CD4-positive, alpha-beta T cell treated with Interleukin-17A for 1 hour (primary cell): ENCODE data around the gene KCNIP4.

ENCODE experiments used
- DNase-seq: peaks from one replicate; pipeline ENCODE4 v3.0.0-alpha.2; 2020

The KCNIP4 gene

GRCh38 chr4:21753084-21753760 is 195.3 kb downstream of the KCNIP4 start:
- DNase-seq, result no peak

- no peak for DNase-seq
Measured at GRCh38 chr4:21752616-21753015, 196.0 kb downstream of the KCNIP4 start.

GRCh38 chr4:21749924-21750323 is 198.6 kb downstream of the KCNIP4 start:
- DNase-seq, result no peak

GRCh38 chr4:21749412-21749811 is 199.2 kb downstream of the KCNIP4 start:
- DNase-seq, result no peak

GRCh38 chr4:21744046-21744445 is 204.5 kb downstream of the KCNIP4 start:
- DNase-seq, result no peak

GRCh38 chr4:21742326-21742725 is 206.2 kb downstream of the KCNIP4 start:
- DNase-seq, result no peak

GRCh38 chr4:21738821-21739220 is 209.8 kb downstream of the KCNIP4 start:
- no peak for DNase-seq

GRCh38 chr4:21735866-21736265 is 212.7 kb downstream of the KCNIP4 start:
- DNase-seq, result no peak

GRCh38 chr4:21733894-21734630 is 214.5 kb downstream of the KCNIP4 start:
- DNase-seq, result no peak

GRCh38 chr4:21728304-21728703 is 220.3 kb downstream of the KCNIP4 start:
- DNase-seq, result no peak

- DNase-seq, result no peak
Measured at GRCh38 chr4:21726255-21726815, 222.2 kb downstream of the KCNIP4 start.

GRCh38 chr4:21722157-21722839 is 226.3 kb downstream of the KCNIP4 start:
- DNase-seq, result no peak

- DNase-seq, result no peak
Measured at GRCh38 chr4:21716531-21716930, 232.0 kb downstream of the KCNIP4 start.

GRCh38 chr4:21710179-21710835 is 238.3 kb downstream of the KCNIP4 start:
- no peak for DNase-seq

- DNase-seq, result no peak
Measured at GRCh38 chr4:21709761-21710160, 238.8 kb downstream of the KCNIP4 start.

GRCh38 chr4:21709031-21709430 is 239.5 kb downstream of the KCNIP4 start:
- DNase-seq, result no peak

GRCh38 chr4:21699446-21699845 is 249.1 kb downstream of the KCNIP4 start:
- no peak for DNase-seq

GRCh38 chr4:21697583-21697982 is 251.0 kb downstream of the KCNIP4 start:
- DNase-seq, result no peak

GRCh38 chr4:21695141-21695540 is 253.4 kb downstream of the KCNIP4 start:
- no peak for DNase-seq

- no peak for DNase-seq
Measured at GRCh38 chr4:21692241-21692640, 256.3 kb downstream of the KCNIP4 start.

- no peak for DNase-seq
Measured at GRCh38 chr4:21688596-21689265, 259.8 kb downstream of the KCNIP4 start.

- no peak for DNase-seq
Measured at GRCh38 chr4:21685911-21686310, 262.7 kb downstream of the KCNIP4 start.
